Effector CD4-positive, alpha-beta T cell (primary cell): Measurements from ENCODE around the gene RC3H1.
"Not testable (repeated sequence)": the region's sequence is repeated elsewhere in the genome, so short reads cannot be mapped to it uniquely, and the experiment has no call there.

Source experiments
- DNase-seq: peaks from one replicate; pipeline ENCODE4 v3.0.0-alpha.2; 2020

RC3H1 gene

GRCh38 chr1:174021591-174022079 is 522 bp downstream of the RC3H1 start:
- DNase-seq: peak; percentile 14

GRCh38 chr1:174018565-174018964 is 3.6 kb downstream of the RC3H1 start:
- no peak for DNase-seq

- DNase-seq: no peak
Observed at GRCh38 chr1:174017231-174017970, 4.8 kb downstream of the RC3H1 start.

GRCh38 chr1:174013864-174014418 is 8.2 kb downstream of the RC3H1 start:
- DNase-seq: no peak

GRCh38 chr1:174008979-174009378 is 13.2 kb downstream of the RC3H1 start:
- DNase-seq: no peak

- DNase-seq: no peak
Observed at GRCh38 chr1:174008269-174008668, 13.9 kb downstream of the RC3H1 start.

GRCh38 chr1:174007851-174008250 is 14.3 kb downstream of the RC3H1 start:
- no peak for DNase-seq

GRCh38 chr1:174005032-174005431 is 17.1 kb downstream of the RC3H1 start:
- no peak for DNase-seq

- no peak for DNase-seq
Observed at GRCh38 chr1:174003867-174004266, 18.3 kb downstream of the RC3H1 start.

GRCh38 chr1:174001573-174001972 is 20.6 kb downstream of the RC3H1 start:
- DNase-seq: no peak

- DNase-seq: no peak
Observed at GRCh38 chr1:174000371-174000770, 21.8 kb downstream of the RC3H1 start.

- DNase-seq: no peak
Observed at GRCh38 chr1:173997791-173998190, 24.4 kb downstream of the RC3H1 start.

- no peak for DNase-seq
Observed at GRCh38 chr1:173996995-173997394, 25.2 kb downstream of the RC3H1 start.

GRCh38 chr1:173995475-173995874 is 26.7 kb downstream of the RC3H1 start:
- no peak for DNase-seq

- not testable (repeated sequence) for DNase-seq
Observed at GRCh38 chr1:173993948-173994347, 28.2 kb downstream of the RC3H1 start.

GRCh38 chr1:173988068-173988467 is 34.1 kb downstream of the RC3H1 start:
- DNase-seq: no peak

GRCh38 chr1:173986951-173987350 is 35.2 kb downstream of the RC3H1 start:
- no peak for DNase-seq

GRCh38 chr1:173970252-173970651 is 51.9 kb downstream of the RC3H1 start:
- DNase-seq: no peak

GRCh38 chr1:173965896-173966295 is 56.3 kb downstream of the RC3H1 start:
- DNase-seq: not testable (repeated sequence)

GRCh38 chr1:173963477-173963876 is 58.7 kb downstream of the RC3H1 start:
- DNase-seq: no peak

GRCh38 chr1:173960625-173961024 is 61.5 kb downstream of the RC3H1 start:
- DNase-seq: no peak

- DNase-seq: no peak
Observed at GRCh38 chr1:173954179-173954578, 68.0 kb downstream of the RC3H1 start.

GRCh38 chr1:173948594-173948993 is 73.6 kb downstream of the RC3H1 start:
- no peak for DNase-seq

GRCh38 chr1:173946380-173946921 is 75.7 kb downstream of the RC3H1 start:
- no peak for DNase-seq
